HCT116 (cell line): Measurements from ENCODE around the gene FAM229A. TPM values are rescaled to one million over a fixed set of nuclear protein-coding genes. Genes with fewer than 3 reads are reported as not detected.

Experiments
- ATAC-seq: fragments of 200-7000 bp; cut with Tn5 transposase; 2 replicates; pipeline ENCODE4 v1.9.1; 2020; ENCODE audit warnings: mild to moderate bottlenecking, moderate library complexity
- Bru-seq: library from RNA; stranded (reverse); fragments of 400-500 nt; gene quantifications from one replicate; lab custom pipeline; 2021; lab: Mats Ljungman, UMichigan
- BruChase-seq, 2 experiments: library from RNA; stranded (reverse); fragments of 400-500 nt; gene quantifications; one replicate each; lab custom pipeline; 2021; lab: Mats Ljungman, UMichigan
- BruUV-seq: library from RNA; stranded (reverse); fragments of 400-500 nt; replicated peaks from 2 replicates; lab custom pipeline; 2021; lab: Mats Ljungman, UMichigan
- CTCF ChIA-PET: fragments of 300-600 bp; sonication (Branson Sonifier 250); formaldehyde crosslinking; loops from one replicate; lab custom pipeline; 2021; ENCODE audit warnings: antibody characterized with exemption; lab: Charles Lee
- POLR2A ChIA-PET: fragments of 300-600, 350-600 bp; sonication (Branson Sonifier 250); formaldehyde crosslinking; loops from one replicate; lab custom pipeline; 2021; ENCODE audit warnings: antibody characterized with exemption; lab: Charles Lee
- RAD21 ChIA-PET, 2 experiments: fragments of 300-600 bp; sonication (Branson Sonifier 250); formaldehyde crosslinking; loops; one replicate each; lab custom pipeline; 2023; ENCODE audit warnings: low total read pairs in 2 of 2; ENCODE audit not compliant: uncharacterized antibody in 2 of 2, unreplicated experiment in 2 of 2, low non-redundant PET in 1 of 2; lab: Charles Lee
- DNase-seq: peaks from one replicate; pipeline ENCODE4 v3.0.0-alpha.2; 2010; ENCODE audit warnings: low read depth, low spot score
- H2AFZ ChIP-seq: fragments of 200-600 bp; shearing (Covaris generic), sonication (generic); 2 replicates; pipeline ENCODE4 v1.6.1; 2017; ENCODE audit warnings: low read depth, mixed run types, mixed read lengths, antibody characterized with exemption, low read length; ENCODE audit not compliant: poor library complexity, severe bottlenecking
- H3K27ac ChIP-seq: 2 replicates; pipeline ENCODE4 v1.5.1; 2012; ENCODE audit warnings: low read depth, low read length
- H3K27me3 ChIP-seq: fragments of 200-600 bp; sonication (generic); 2 replicates; pipeline ENCODE4 v1.6.1; 2016; ENCODE audit warnings: mixed run types, low read length, mixed read lengths; ENCODE audit not compliant: insufficient read depth
- H3K36me3 ChIP-seq, 2 experiments: fragments of 200-500 bp in 1 of 2; fragments of 200-600 bp in 1 of 2; sonication (Bioruptor generic) in 1 of 2; sonication (generic) in 1 of 2; 2 replicates each; pipeline versions ENCODE4 v1.5.1 to v1.6.1; 2014 to 2016; ENCODE audit warnings: low read length in 2 of 2, inconsistent platforms in 1 of 2, mixed read lengths in 1 of 2, mixed run types in 1 of 2; ENCODE audit not compliant: insufficient read depth in 2 of 2, control insufficient read depth in 1 of 2
- H3K4me1 ChIP-seq, 2 experiments: fragments of 200-600 bp in 1 of 2; sonication (generic) in 1 of 2; 2 replicates each; pipeline versions ENCODE4 v1.5.1 to v1.6.1; 2012 to 2017; ENCODE audit warnings: low read length in 2 of 2, inconsistent platforms in 1 of 2, mild to moderate bottlenecking in 1 of 2, mixed read lengths in 1 of 2, mixed run types in 1 of 2, moderate library complexity in 1 of 2; ENCODE audit not compliant: insufficient read depth in 2 of 2, control insufficient read depth in 1 of 2
- H3K4me2 ChIP-seq: fragments of 200-600 bp; sonication (generic); 2 replicates; pipeline ENCODE4 v1.6.1; 2017; ENCODE audit warnings: mixed run types, low read length, mixed read lengths
- H3K4me3 ChIP-seq, 2 experiments: fragments of 200-600 bp in 1 of 2; sonication (generic) in 1 of 2; replicated peaks in 1 of 2; 2 replicates each; pipeline ENCODE4 v1.5.1; 2011 to 2016; ENCODE audit warnings: low read length in 2 of 2, control low read depth in 1 of 2, low read depth in 1 of 2, mild to moderate bottlenecking in 1 of 2, mixed read lengths in 1 of 2, mixed run types in 1 of 2
- H3K79me2 ChIP-seq: fragments of 200-600 bp; sonication (generic); 2 replicates; pipeline ENCODE4 v1.6.1; 2017; ENCODE audit warnings: mild to moderate bottlenecking, mixed run types, low read length, moderate library complexity, mixed read lengths; ENCODE audit not compliant: insufficient read depth
- H3K9ac ChIP-seq: fragments of 200-600 bp; sonication (generic); 2 replicates; pipeline ENCODE4 v1.6.1; 2016; ENCODE audit warnings: low read length, mixed read lengths
- H3K9me2 ChIP-seq: fragments of 200-600 bp; sonication (generic), shearing (Covaris generic); 2 replicates; pipeline ENCODE4 v1.6.1; 2017; ENCODE audit warnings: mixed run types, mild to moderate bottlenecking, moderate library complexity; ENCODE audit not compliant: insufficient read depth
- H3K9me3 ChIP-seq, 2 experiments: fragments of 200-500 bp in 1 of 2; fragments of 200-600 bp in 1 of 2; sonication (Bioruptor generic) in 1 of 2; sonication (generic) in 1 of 2; 2 replicates each; pipeline ENCODE4 v1.6.1; 2014 to 2017; ENCODE audit warnings: low read length in 2 of 2, mixed read lengths in 2 of 2, inconsistent platforms in 1 of 2, low read depth in 1 of 2, mild to moderate bottlenecking in 1 of 2, mixed run types in 1 of 2, moderate library complexity in 1 of 2; ENCODE audit not compliant: control insufficient read depth in 1 of 2, insufficient read depth in 1 of 2
- H4K20me1 ChIP-seq: fragments of 200-600 bp; sonication (generic), shearing (Covaris generic); 2 replicates; pipeline ENCODE4 v1.6.1; 2017; ENCODE audit warnings: mixed run types, mild to moderate bottlenecking, moderate library complexity; ENCODE audit not compliant: insufficient read depth
- CEBPB ChIP-seq: IDR thresholded peaks from 2 replicates; pipeline ENCODE4 v1.6.1; 2012; ENCODE audit warnings: low read depth
- CTCF ChIP-seq, 3 experiments: fragments of 200-600 bp in 1 of 3; sonication (generic) in 1 of 3; IDR thresholded peaks in 2 of 3; conservative IDR thresholded peaks in 1 of 3; 2 replicates each; pipeline ENCODE4 v1.5.1; 2012 to 2017; ENCODE audit warnings: low read depth in 2 of 3, low read length in 2 of 3, antibody characterized with exemption in 1 of 3, borderline replicate concordance in 1 of 3, control low read depth in 1 of 3, mild to moderate bottlenecking in 1 of 3, mixed read lengths in 1 of 3, mixed run types in 1 of 3, moderate library complexity in 1 of 3; ENCODE audit not compliant: insufficient read depth in 1 of 3
- EGR1 ChIP-seq: IDR thresholded peaks from 2 replicates; pipeline ENCODE4 v1.6.1; 2012; ENCODE audit warnings: low read depth
- FOSL1 ChIP-seq: IDR thresholded peaks from 2 replicates; pipeline ENCODE4 v1.6.1; 2012; ENCODE audit warnings: low read depth
- MAX ChIP-seq: IDR thresholded peaks from 2 replicates; pipeline ENCODE4 v1.6.1; 2012
- SIN3A ChIP-seq: IDR thresholded peaks from 2 replicates; pipeline ENCODE4 v1.6.1; 2012; ENCODE audit warnings: low read depth
- intact Hi-C: fragments of 100-400 bp; cut with micrococcal nuclease; formaldehyde crosslinking; loops from 2 replicates; pipeline ENCODE4 v1.10.0; 2022
- long read RNA-seq: library from polyadenylated mRNA; unstranded; transcript quantifications from one replicate; pipeline ENCODE4 v2.0.0, GENCODE V29; 2021; ENCODE audit not compliant: unreplicated experiment
- polyA plus RNA-seq: library from polyadenylated mRNA; unstranded; fragments of >200 nt; gene quantifications from 2 replicates; pipeline ENCODE4 v1.2.1, GENCODE V29; 2012; ENCODE audit warnings: missing spikeins
- total RNA-seq: library from RNA; stranded (reverse); gene quantifications from one replicate; pipeline ENCODE4 v1.2.1, GENCODE V29; 2021; ENCODE audit not compliant: unreplicated experiment

The FAM229A gene
- total RNA-seq = 16.1 TPM
- 6.8 and 8.1 TPM in 2 replicates for polyA plus RNA-seq
- Bru-seq, nascent RNA = percentile 60 among the genes with signal in this experiment
- percentile 60 among the genes with signal in this experiment for BruChase-seq, experiment 1, labeled RNA remaining after a 6-hour chase
- BruChase-seq, experiment 2, labeled RNA remaining after a 2-hour chase = percentile 83 among the genes with signal in this experiment
- long read RNA-seq, transcript FAM229A-202 (2 exons, 2,759 nt) = major isoform, 7 of 13 reads
- long read RNA-seq, partial matches to known transcripts = 0 of 13 reads
- long read RNA-seq, other reads (novel, unspliced or antisense) = 3 of 13 reads

- H3K27me3 ChIP-seq = no peaks in the 10 kb centered on the region
- H3K4me2 ChIP-seq = no peak within 1 kb of the TSS
- H3K4me3 ChIP-seq = no peak within 1 kb of the TSS
- no peak within 1 kb of the TSS for H2AFZ ChIP-seq
- H4K20me1 ChIP-seq = no peaks in the 10 kb centered on the region
- intact Hi-C loops = no loop called here
- TF ChIP-seq FOSL1 (no peak), EGR1 (no peak), MAX (no peak), CEBPB (no peak), SIN3A (no peak), CTCF (IDR thresholded peaks at IDR 0.05 in 2 of 3, conservative IDR thresholded peaks at IDR 0.05 in 1 of 3; ENCODE audit: borderline replicate concordance in 1 of 3, insufficient read depth in 1 of 3, low read depth in 2 of 3, low read length in 2 of 3) (no peak)
- no peaks in the 10 kb centered on the region for H3K9me3 ChIP-seq
- no peak within 1 kb of the TSS for H3K9ac ChIP-seq
- RAD21 ChIA-PET = no interaction called here
- POLR2A ChIA-PET = no interaction called here
- H3K79me2 ChIP-seq = no peaks in the 10 kb centered on the region
- no TSS peak for BruUV-seq
- ATAC-seq (no peak), DNase-seq (no peak)
- peaks cover 0 to 9% of the 10 kb centered on the region in 2 experiments; a peak in 2 of 4 replicates for H3K36me3 ChIP-seq
- H3K4me1 ChIP-seq = no peaks in the 10 kb centered on the region
- H3K27ac ChIP-seq = no peak within 1 kb of the TSS
- CTCF ChIA-PET = no interaction called here
- no peaks in the 10 kb centered on the region for H3K9me2 ChIP-seq
Observed at GRCh38 chr1:32362474-32363313, at the start of gene FAM229A, which contains the start of gene TSSK3. Gene FAM229A (minus strand): TSS chr1:32362485. CDS start chr1:32362091, 394 bp downstream. Gene TSSK3 (plus strand): TSS chr1:32362539. CDS start chr1:32362702, 163 bp downstream.
